Coronary artery (tissue), 2 donors: ENCODE measurements around the gene KCNA5.

Source experiments
- DNase-seq: peaks from one replicate; pipeline ENCODE4 v3.0.0-alpha.2; 2017; ENCODE audit warnings: low spot score
- H3K27ac ChIP-seq, 2 donors: fragments of 200-600 bp; sonication (generic); one replicate each; pipeline ENCODE4 v1.5.1; 2016 to 2019
- H3K4me3 ChIP-seq: fragments of 200-600 bp; sonication (generic); 2 replicates; pipeline ENCODE4 v1.5.1; 2016; ENCODE audit warnings: mild to moderate bottlenecking, moderate library complexity
- TF ChIP-seq, protein P1 (sequence below): fragments of 200-600 bp; sonication (generic); IDR thresholded peaks from one replicate; pipeline ENCODE4 v1.5.1; 2019; ENCODE audit warnings: antibody characterized with exemption

KCNA5 gene

DNA sequence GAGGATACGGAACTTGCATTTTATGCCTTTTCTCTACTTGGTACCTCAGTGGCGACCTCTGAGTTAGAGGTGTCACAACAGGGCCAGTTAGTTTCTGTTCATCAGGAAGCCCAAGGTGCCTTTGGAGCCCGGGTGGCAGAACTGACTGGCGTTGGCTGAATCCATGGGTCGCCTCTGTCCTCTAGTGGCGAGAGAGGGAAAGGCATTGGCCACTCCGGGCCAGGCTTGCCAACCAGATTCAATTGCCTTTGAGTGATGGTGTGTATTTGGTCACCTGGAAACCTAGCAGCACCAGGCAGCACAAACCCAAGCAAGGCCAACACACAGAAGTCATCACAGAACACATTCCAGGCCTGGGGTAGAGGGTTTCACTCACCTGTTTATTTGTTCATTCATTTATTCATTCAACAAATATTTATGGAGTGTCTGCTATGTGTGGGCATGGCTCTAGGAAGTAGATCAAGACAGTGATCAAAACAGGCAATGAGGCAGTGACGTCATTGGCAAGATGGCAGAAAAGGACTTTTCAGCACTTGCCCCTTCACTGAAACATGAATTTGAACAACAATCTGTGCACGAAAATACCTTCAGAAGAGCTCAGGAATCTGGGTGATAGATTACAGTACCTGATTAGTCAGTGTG lies 40.5 kb upstream of the KCNA5 start:
- no peak overlapping the region for H3K4me3 ChIP-seq

DNA sequence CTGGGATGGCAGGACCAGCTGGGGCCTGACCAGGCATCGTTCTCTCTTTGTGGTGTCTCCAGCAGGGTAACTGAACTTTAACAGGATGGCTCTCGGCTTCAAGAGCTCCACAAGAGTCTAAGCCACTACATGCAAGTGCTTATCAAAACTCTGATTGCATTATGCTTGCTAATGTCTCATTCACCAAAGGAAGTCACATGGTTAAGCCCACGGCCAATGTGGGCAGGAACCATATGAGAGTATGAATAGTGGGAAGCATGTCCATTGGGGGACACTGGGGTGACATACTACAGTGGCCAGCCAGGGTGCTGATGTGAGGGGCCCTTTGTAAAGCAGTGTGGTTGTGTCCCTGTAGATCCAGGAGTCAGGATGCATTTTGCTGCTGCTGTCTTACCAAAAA lies 35.0 kb upstream of the KCNA5 start:
- TF ChIP-seq, protein P1, sequence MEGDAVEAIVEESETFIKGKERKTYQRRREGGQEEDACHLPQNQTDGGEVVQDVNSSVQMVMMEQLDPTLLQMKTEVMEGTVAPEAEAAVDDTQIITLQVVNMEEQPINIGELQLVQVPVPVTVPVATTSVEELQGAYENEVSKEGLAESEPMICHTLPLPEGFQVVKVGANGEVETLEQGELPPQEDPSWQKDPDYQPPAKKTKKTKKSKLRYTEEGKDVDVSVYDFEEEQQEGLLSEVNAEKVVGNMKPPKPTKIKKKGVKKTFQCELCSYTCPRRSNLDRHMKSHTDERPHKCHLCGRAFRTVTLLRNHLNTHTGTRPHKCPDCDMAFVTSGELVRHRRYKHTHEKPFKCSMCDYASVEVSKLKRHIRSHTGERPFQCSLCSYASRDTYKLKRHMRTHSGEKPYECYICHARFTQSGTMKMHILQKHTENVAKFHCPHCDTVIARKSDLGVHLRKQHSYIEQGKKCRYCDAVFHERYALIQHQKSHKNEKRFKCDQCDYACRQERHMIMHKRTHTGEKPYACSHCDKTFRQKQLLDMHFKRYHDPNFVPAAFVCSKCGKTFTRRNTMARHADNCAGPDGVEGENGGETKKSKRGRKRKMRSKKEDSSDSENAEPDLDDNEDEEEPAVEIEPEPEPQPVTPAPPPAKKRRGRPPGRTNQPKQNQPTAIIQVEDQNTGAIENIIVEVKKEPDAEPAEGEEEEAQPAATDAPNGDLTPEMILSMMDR: no peak
- DNase-seq: no peak

More for the DNA sequence above, 40.5 kb upstream of the KCNA5 start:
- no peak overlapping the region for H3K27ac ChIP-seq
- no peak for DNase-seq
- TF ChIP-seq, protein P1: peak; percentile 90

DNA sequence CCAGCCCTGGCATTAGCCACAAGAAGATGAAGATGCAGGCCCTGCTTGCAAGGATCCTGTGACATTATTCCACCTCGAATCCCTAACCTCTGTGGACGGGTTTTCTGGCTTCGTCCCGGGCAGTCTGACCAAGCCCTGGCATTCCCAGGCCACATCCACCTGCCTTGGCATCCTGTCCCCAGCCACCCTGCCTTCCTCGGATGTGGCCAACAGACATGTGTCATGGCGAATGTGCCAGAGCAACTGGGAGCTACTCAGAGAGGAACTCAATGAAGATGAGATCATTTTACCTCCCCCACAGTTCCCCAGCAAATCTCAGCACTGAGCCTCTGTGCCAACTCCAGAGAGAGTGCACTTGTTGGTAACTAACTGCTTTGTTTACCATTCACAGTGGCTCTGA lies 33.5 kb upstream of the KCNA5 start:
- H3K4me3 ChIP-seq: no peak overlapping the region
- no peak for DNase-seq
- TF ChIP-seq, protein P1: no peak
- no peak overlapping the region for H3K27ac ChIP-seq

More for the DNA sequence above, 35.0 kb upstream of the KCNA5 start:
- H3K27ac ChIP-seq: no peak overlapping the region
- H3K4me3 ChIP-seq: no peak overlapping the region

DNA sequence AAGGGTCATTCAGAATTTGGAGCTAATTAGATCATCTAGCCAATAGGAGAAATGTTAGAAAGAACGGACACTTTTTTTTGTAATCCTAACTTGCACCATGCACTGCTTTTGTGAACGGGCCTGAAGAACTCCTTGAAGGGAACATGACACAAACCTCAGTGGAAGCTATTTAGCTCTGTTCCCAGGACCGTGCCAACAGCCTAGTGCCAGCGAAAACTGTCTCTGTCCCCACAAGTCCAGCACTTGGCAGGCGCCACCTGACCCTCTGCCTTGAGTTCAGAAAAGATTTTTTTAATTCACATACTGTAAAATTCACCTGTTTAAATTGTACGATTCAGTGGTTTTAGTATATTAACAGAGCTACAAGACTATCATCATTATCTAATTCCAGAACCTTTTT lies 31.3 kb upstream of the KCNA5 start:
- no peak for DNase-seq

GRCh38 chr12:5013266-5013730 lies 30.4 kb upstream of the KCNA5 start:
- Histone ChIP-seq H3K27ac (no peak overlapping the region), H3K4me3 (no peak overlapping the region)
- no peak for DNase-seq
- TF ChIP-seq, protein P1: no peak

More for the DNA sequence above, 31.3 kb upstream of the KCNA5 start:
- H3K4me3 ChIP-seq: no peak overlapping the region
- TF ChIP-seq, protein P1: no peak
- H3K27ac ChIP-seq: no peak overlapping the region

DNA sequence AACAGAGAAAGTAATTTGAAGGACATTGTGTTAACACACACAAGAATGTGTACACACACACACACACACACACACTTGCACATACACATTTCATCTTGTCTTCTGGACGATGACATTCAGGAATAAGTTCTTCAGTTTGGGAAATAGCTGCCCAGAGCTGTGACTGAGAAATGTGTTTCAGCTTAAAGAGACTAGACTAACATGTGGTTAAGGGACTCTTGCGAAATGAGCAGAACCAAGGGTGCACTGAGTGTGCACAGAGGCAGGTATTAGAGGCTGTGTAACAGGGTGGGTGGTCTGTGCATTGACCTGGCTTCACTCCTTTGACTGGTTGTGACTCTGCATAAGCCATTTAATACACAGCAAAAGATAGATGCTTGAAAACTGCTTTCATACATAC lies 29.4 kb upstream of the KCNA5 start:
- TF ChIP-seq, protein P1: no peak
- no peak for DNase-seq

GRCh38 chr12:5015711-5016492 lies 27.8 kb upstream of the KCNA5 start:
- no peak for DNase-seq
- TF ChIP-seq, protein P1: no peak
- Histone ChIP-seq H3K4me3 (no peak overlapping the region), H3K27ac (no peak overlapping the region)

More for the DNA sequence above, 29.4 kb upstream of the KCNA5 start:
- no peak overlapping the region for H3K27ac ChIP-seq
- no peak overlapping the region for H3K4me3 ChIP-seq
